K562 (cell line): ENCODE measurements around the gene KLHL29. TPM values are rescaled to one million over a fixed set of nuclear protein-coding genes. Genes with fewer than 3 reads are reported as not detected.

ENCODE experiments used
- BHLHE40 ChIP-seq: IDR thresholded peaks from 2 replicates; pipeline ENCODE4 v1.6.1; 2011; ENCODE audit warnings: low read length, improper control_type of control experiment
- DPF2 ChIP-seq: fragments of 450-650 bp; IDR thresholded peaks from 2 replicates; pipeline ENCODE4 v1.6.1; 2016
- EGR1 ChIP-seq: fragments of 450-650 bp; conservative IDR thresholded peaks from 2 replicates; pipeline ENCODE4 v1.6.1; 2017; ENCODE audit warnings: mild to moderate bottlenecking
- ETV1 ChIP-seq: fragments of 450-650 bp; conservative IDR thresholded peaks from 2 replicates; pipeline ENCODE4 v1.6.1; 2016; ENCODE audit warnings: missing genetic modification characterization, control low read depth, low read depth, missing compliant biosample characterization
- ETV5 ChIP-seq: sonication (generic); formaldehyde crosslinking; IDR thresholded peaks from 2 replicates; pipeline ENCODE4 v1.4.0; 2020; ENCODE audit warnings: low read depth, mild to moderate bottlenecking, missing genetic modification reagents
- FOXP4 ChIP-seq: sonication (generic); formaldehyde crosslinking; IDR thresholded peaks from 2 replicates; pipeline ENCODE4 v1.8.0; 2022; ENCODE audit warnings: mild to moderate bottlenecking, missing genetic modification reagents, borderline replicate concordance
- HMG20B ChIP-seq: fragments of 250-450 bp; sonication (Bioruptor Pico); IDR thresholded peaks from 2 replicates; pipeline ENCODE4 v1.5.0; 2021; ENCODE audit warnings: mild to moderate bottlenecking
- IFI16 ChIP-seq: fragments of 250-450 bp; sonication (Bioruptor Pico); IDR thresholded peaks from 2 replicates; pipeline ENCODE4 v2.1.2; 2022; ENCODE audit warnings: mild to moderate bottlenecking, inconsistent platforms
- MECOM ChIP-seq: fragments of 250-450 bp; sonication (Bioruptor Pico); IDR thresholded peaks from 2 replicates; pipeline ENCODE4 v1.8.0; 2022; ENCODE audit warnings: inconsistent platforms
- NCOA4 ChIP-seq: fragments of 450-650 bp; IDR thresholded peaks from 2 replicates; pipeline ENCODE4 v1.6.1; 2018; ENCODE audit warnings: mild to moderate bottlenecking; ENCODE audit not compliant: partially characterized antibody
- PBX2 ChIP-seq, 2 experiments: IDR thresholded peaks in 1 of 2; conservative IDR thresholded peaks in 1 of 2; 2 replicates each; pipeline ENCODE4 v1.6.1; 2016; ENCODE audit warnings: low read depth in 2 of 2, mild to moderate bottlenecking in 1 of 2, missing compliant biosample characterization in 1 of 2, missing genetic modification characterization in 1 of 2, moderate library complexity in 1 of 2
- PCBP1 ChIP-seq: fragments of 200-400 bp; formaldehyde crosslinking; IDR thresholded peaks from 2 replicates; pipeline ENCODE4 v1.6.1; 2018; ENCODE audit warnings: mild to moderate bottlenecking, low read depth, low read length; ENCODE audit not compliant: poor library complexity, severe bottlenecking
- PTBP1 ChIP-seq: fragments of 200-400 bp; formaldehyde crosslinking; IDR thresholded peaks from 2 replicates; pipeline ENCODE4 v1.6.1; 2017; ENCODE audit warnings: low read depth, low read length
- RNF219 ChIP-seq: fragments of 250-450 bp; sonication (Bioruptor Pico); IDR thresholded peaks from 2 replicates; pipeline ENCODE4 v1.5.0; 2022; ENCODE audit warnings: mild to moderate bottlenecking
- TCF3 ChIP-seq: sonication (generic); formaldehyde crosslinking; IDR thresholded peaks from 2 replicates; pipeline ENCODE4 v1.4.0; 2020; ENCODE audit warnings: mild to moderate bottlenecking, missing genetic modification reagents
- THRAP3 ChIP-seq: fragments of 450-650 bp; IDR thresholded peaks from 2 replicates; pipeline ENCODE4 v1.6.1; 2016; ENCODE audit warnings: mild to moderate bottlenecking, inconsistent platforms, borderline replicate concordance
- XRCC4 ChIP-seq: IDR thresholded peaks from one replicate; pipeline ENCODE4 v1.6.1; 2011; ENCODE audit not compliant: insufficient read depth, insufficient read length; ENCODE audit errors: extremely low read depth
- ZEB2 ChIP-seq: fragments of 450-650 bp; IDR thresholded peaks from 2 replicates; pipeline ENCODE4 v1.6.1; 2016
- ZFX ChIP-seq: sonication (generic); formaldehyde crosslinking; IDR thresholded peaks from 2 replicates; pipeline ENCODE4 v1.8.0; 2022; ENCODE audit warnings: mild to moderate bottlenecking, missing genetic modification reagents, moderate library complexity
- ZNF165 ChIP-seq: fragments of 250-450 bp; sonication (Bioruptor Pico); IDR thresholded peaks from 2 replicates; pipeline ENCODE4 v1.4.0; 2020; ENCODE audit warnings: borderline replicate concordance
- ZNF184 ChIP-seq: sonication (generic); formaldehyde crosslinking; IDR thresholded peaks from 2 replicates; pipeline ENCODE4 v1.5.0; 2020; ENCODE audit warnings: missing genetic modification reagents
- ZNF707 ChIP-seq: fragments of 250-450 bp; sonication (Bioruptor Pico); conservative IDR thresholded peaks from 2 replicates; pipeline ENCODE4 v1.8.0; 2022; ENCODE audit warnings: inconsistent platforms, mild to moderate bottlenecking, moderate library complexity
- ZNF778 ChIP-seq: fragments of 450-650 bp; formaldehyde crosslinking; IDR thresholded peaks from 2 replicates; pipeline ENCODE4 v1.4.0; 2020; ENCODE audit warnings: mild to moderate bottlenecking, moderate library complexity
- polyA plus RNA-seq, 8 experiments: library from polyadenylated mRNA; depleted of rRNA in 4 of 8; stranded (reverse) in 5 of 8; unstranded in 3 of 8; fragments of >200 nt; fragmentation: Nextera tagmentation in 2 of 8; fragmentation: Illumina TruSeq in 1 of 8; extraction: Ambion mirVana in 2 of 8; extraction: Trizol in 1 of 8; gene quantifications; 2 replicates each; pipeline versions ENCODE4 v1.2.1 to v1.2.3, GENCODE V29; 2011 to 2014; ENCODE audit warnings: inconsistent platforms in 1 of 8, missing spikeins in 1 of 8
- total RNA-seq, 7 experiments: library from RNA; depleted of rRNA in 6 of 7; stranded (reverse); fragments of >200 nt in 6 of 7; fragmentation: Illumina TruSeq in 2 of 7; extraction: Trizol in 2 of 7; gene quantifications; 2 replicates each; pipeline versions ENCODE4 v1.2.1 to v1.2.3, GENCODE V29; 2011 to 2021; ENCODE audit warnings: low replicate concordance in 1 of 7

The KLHL29 gene
- total and polyA plus RNA-seq, 9 of the 15 experiments (the other 6 are each of a cell fraction or from before 2014, with no cell fraction given) = 0.03 to 0.31 (median 0.08) TPM; not detected in 1

- TF ChIP-seq IFI16 (CRISPR knock-in tag) (no peak), ZNF184 (CRISPR knock-in tag) (no peak), EGR1 (no peak), ZNF778 (CRISPR knock-in tag) (no peak), PCBP1 (no peak), ZEB2 (no peak), TCF3 (CRISPR knock-in tag) (peak; percentile 62), MECOM (CRISPR knock-in tag) (no peak), HMG20B (no peak), PTBP1 (no peak), FOXP4 (CRISPR knock-in tag) (no peak), THRAP3 (no peak), NCOA4 (no peak), ETV5 (no peak), PBX2 (CRISPR knock-in tag; IDR thresholded peaks at IDR 0.05; ENCODE audit: low read depth) (no peak), PBX2 (tag; conservative IDR thresholded peaks at IDR 0.05; ENCODE audit: low read depth) (0 out of 2 replicates have a peak, but pooled peaks have one; percentile 11), ZNF707 (CRISPR knock-in tag) (no peak), ZNF165 (no peak), RNF219 (no peak), XRCC4 (no peak), ZFX (CRISPR knock-in tag) (no peak), BHLHE40 (no peak), DPF2 (0 out of 2 replicates have a peak, but pooled peaks have one; percentile 28), ETV1 (tag) (no peak)
Measured at GRCh38 chr2:23746141-23746863, 361.3 kb downstream of the KLHL29 start (continued).
